Measurements from ENCODE around the gene CITED1.

DNA sequence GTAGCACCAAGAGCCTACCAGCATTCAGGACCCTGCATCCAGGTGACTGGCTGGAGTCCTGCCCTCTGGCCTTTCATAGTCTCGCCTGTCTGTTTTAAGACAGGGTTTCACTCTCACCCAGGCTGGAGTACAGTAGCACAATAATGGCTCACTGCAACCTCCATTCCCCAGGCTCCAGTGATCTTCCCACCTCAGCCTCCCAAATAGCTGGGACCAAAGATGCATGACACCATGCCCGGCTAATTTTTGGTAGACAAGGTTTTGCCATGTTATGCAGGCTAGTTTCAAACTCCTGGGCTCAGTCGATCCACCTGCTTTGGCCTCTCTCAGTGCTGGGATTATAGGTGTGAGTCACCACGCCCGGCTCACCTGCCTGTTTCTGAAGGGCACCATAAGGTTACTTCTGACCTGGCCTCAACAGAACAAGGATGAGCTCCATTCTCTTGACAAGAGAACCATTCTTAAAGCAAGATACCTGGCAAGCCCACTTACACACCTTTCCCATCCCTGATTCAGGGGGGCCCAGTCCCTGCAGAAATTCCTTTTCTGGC lies 35.3 kb downstream of the CITED1 start:
- TF ChIP-seq, protein P1, sequence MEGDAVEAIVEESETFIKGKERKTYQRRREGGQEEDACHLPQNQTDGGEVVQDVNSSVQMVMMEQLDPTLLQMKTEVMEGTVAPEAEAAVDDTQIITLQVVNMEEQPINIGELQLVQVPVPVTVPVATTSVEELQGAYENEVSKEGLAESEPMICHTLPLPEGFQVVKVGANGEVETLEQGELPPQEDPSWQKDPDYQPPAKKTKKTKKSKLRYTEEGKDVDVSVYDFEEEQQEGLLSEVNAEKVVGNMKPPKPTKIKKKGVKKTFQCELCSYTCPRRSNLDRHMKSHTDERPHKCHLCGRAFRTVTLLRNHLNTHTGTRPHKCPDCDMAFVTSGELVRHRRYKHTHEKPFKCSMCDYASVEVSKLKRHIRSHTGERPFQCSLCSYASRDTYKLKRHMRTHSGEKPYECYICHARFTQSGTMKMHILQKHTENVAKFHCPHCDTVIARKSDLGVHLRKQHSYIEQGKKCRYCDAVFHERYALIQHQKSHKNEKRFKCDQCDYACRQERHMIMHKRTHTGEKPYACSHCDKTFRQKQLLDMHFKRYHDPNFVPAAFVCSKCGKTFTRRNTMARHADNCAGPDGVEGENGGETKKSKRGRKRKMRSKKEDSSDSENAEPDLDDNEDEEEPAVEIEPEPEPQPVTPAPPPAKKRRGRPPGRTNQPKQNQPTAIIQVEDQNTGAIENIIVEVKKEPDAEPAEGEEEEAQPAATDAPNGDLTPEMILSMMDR (IDR thresholded peaks at IDR 0.05) = no peak
- TF ChIP-seq POLR2A (IDR thresholded peaks at IDR 0.05) = no peak

All from heart left ventricle (tissue), 13 donors.